HL-60 (cell line): ENCODE data around the gene RHBDD2.

Source experiments
- GABPA ChIP-seq: IDR thresholded peaks from 2 replicates; pipeline ENCODE4 v1.6.1; 2012; ENCODE audit warnings: low read depth
- TF ChIP-seq, protein P1 (sequence below): IDR thresholded peaks from one replicate; pipeline ENCODE4 v1.5.1; 2011; ENCODE audit warnings: low read length, control low read depth, inconsistent platforms; ENCODE audit not compliant: insufficient read depth

- TF ChIP-seq, protein P1, sequence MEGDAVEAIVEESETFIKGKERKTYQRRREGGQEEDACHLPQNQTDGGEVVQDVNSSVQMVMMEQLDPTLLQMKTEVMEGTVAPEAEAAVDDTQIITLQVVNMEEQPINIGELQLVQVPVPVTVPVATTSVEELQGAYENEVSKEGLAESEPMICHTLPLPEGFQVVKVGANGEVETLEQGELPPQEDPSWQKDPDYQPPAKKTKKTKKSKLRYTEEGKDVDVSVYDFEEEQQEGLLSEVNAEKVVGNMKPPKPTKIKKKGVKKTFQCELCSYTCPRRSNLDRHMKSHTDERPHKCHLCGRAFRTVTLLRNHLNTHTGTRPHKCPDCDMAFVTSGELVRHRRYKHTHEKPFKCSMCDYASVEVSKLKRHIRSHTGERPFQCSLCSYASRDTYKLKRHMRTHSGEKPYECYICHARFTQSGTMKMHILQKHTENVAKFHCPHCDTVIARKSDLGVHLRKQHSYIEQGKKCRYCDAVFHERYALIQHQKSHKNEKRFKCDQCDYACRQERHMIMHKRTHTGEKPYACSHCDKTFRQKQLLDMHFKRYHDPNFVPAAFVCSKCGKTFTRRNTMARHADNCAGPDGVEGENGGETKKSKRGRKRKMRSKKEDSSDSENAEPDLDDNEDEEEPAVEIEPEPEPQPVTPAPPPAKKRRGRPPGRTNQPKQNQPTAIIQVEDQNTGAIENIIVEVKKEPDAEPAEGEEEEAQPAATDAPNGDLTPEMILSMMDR: no peak
- TF ChIP-seq GABPA: no peak
Observed at GRCh38 chr7:75844158-75844557, 34.7 kb upstream of the RHBDD2 start.
